Measurements from ENCODE around the gene PALLD.

DNA sequence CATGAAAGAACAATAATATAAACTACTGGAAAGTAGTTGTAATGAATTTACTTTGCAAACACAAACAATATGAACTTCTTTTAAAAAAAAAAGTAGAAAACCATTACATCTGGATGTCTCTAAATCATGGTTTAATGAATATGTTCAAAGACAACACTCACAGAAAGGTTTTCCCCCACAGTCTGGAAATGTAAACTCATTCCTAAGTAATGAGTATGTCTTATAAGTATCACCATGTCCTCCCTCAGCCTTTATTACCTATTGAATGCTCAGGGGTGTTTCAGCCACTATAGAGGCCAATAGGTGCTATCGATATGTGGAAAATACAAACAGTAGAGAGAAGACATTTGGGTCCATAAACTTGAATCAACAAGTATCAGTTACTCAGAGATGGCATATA lies 186.7 kb downstream of the PALLD start:
- TF ChIP-seq, protein P1, sequence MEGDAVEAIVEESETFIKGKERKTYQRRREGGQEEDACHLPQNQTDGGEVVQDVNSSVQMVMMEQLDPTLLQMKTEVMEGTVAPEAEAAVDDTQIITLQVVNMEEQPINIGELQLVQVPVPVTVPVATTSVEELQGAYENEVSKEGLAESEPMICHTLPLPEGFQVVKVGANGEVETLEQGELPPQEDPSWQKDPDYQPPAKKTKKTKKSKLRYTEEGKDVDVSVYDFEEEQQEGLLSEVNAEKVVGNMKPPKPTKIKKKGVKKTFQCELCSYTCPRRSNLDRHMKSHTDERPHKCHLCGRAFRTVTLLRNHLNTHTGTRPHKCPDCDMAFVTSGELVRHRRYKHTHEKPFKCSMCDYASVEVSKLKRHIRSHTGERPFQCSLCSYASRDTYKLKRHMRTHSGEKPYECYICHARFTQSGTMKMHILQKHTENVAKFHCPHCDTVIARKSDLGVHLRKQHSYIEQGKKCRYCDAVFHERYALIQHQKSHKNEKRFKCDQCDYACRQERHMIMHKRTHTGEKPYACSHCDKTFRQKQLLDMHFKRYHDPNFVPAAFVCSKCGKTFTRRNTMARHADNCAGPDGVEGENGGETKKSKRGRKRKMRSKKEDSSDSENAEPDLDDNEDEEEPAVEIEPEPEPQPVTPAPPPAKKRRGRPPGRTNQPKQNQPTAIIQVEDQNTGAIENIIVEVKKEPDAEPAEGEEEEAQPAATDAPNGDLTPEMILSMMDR (IDR thresholded peaks at IDR 0.05), result no peak
- no peak for TF ChIP-seq POLR2A (IDR thresholded peaks at IDR 0.05)

Data from esophagus squamous epithelium (tissue), 4 donors.